Measurements from ENCODE around the gene PDIA3. TPM values are rescaled to one million over a fixed set of nuclear protein-coding genes. Genes with fewer than 3 reads are reported as not detected.

PDIA3 gene
- total and polyA plus RNA-seq, 2 of the 13 experiments (the other 11 are each of a cell fraction or from before 2014, with no cell fraction given) = 238 to 433 TPM

GRCh38 chr15:43796566-43796965 lies 50.3 kb downstream of the PDIA3 start:
- no peak overlapping the region for H3K9ac ChIP-seq (ENCODE audit: insufficient read depth, low read depth, low read length)
- no TSS peak for BruUV-seq (replicated peaks)
- no peak overlapping the region for H3K4me2 ChIP-seq (ENCODE audit: low read depth, low read length)
- DNase-seq (ENCODE audit: low spot score) (no peak), FAIRE-seq (no peak), ATAC-seq (no peak)
- 89% methylated on average over 3 of the region's 3 CpGs for WGBS (ENCODE audit: low lambda C conversion rate)
- no peak overlapping the region for H2AFZ ChIP-seq (ENCODE audit: low read length)
- no peaks in the 10 kb centered on the region for H3K9me3 ChIP-seq (ENCODE audit: low read length)
- H4K20me1 ChIP-seq (ENCODE audit: insufficient read depth, low read length) = peaks cover 28% of the 10 kb centered on the region
- CTCF ChIA-PET (ENCODE audit: low intra/inter-chr PET ratio, low total read pairs) = no interaction called here
- peaks cover 37% of the 10 kb centered on the region for H3K79me2 ChIP-seq (ENCODE audit: insufficient read depth, low read length)
- H3K27ac ChIP-seq (ENCODE audit: extremely low read length, insufficient read depth, low read length) = no peak overlapping the region
- no peaks in the 10 kb centered on the region; a peak in 1 of 5 replicates for H3K27me3 ChIP-seq (ENCODE audit: control insufficient read depth in 1 of 2, insufficient read depth in 2 of 2, low read length in 2 of 2)
- TF ChIP-seq PAF1 (CRISPR knock-in tag; IDR thresholded peaks at IDR 0.05) (0 out of 2 replicates have a peak, but pooled peaks have one; percentile 10), POLR2AphosphoS5 (IDR thresholded peaks at IDR 0.05; ENCODE audit: low read depth, low read length) (peak; percentile 42), POLR2A (IDR thresholded peaks at IDR 0.05; ENCODE audit: insufficient read depth in 1 of 2, low read depth in 2 of 2, low read length in 2 of 2) (peak in 1 of 2 experiments; percentile 43; a peak in 1 of 4 replicates), GMEB1 (CRISPR knock-in tag; IDR thresholded peaks at IDR 0.05; ENCODE audit: borderline replicate concordance) (no peak), RBM22 (optimal IDR thresholded peaks at IDR 0.05; ENCODE audit: low read length) (peak; percentile 87)
- in situ Hi-C loops (cut with HindIII; ENCODE audit: extremely low pct_ligation_motif_present, low pct_unique_long_range_greater_than_20kb) = no loop called here
- H3K4me3 ChIP-seq (replicated peaks in 1 of 3; ENCODE audit: insufficient read depth in 1 of 3, low read depth in 2 of 3, low read length in 3 of 3) = no peak overlapping the region
- peaks cover 70% of the 10 kb centered on the region for H3K4me1 ChIP-seq (ENCODE audit: insufficient read depth, low read length)
- intact Hi-C loops (cut with micrococcal nuclease; ENCODE audit: unreplicated experiment) = no loop called here
- H3K36me3 ChIP-seq (replicated peaks in 1 of 2; ENCODE audit: control insufficient read depth in 1 of 2, insufficient read depth in 2 of 2, low read length in 2 of 2) = peaks cover 8 to 35% of the 10 kb centered on the region in 2 experiments
- POLR2A ChIA-PET = interaction anchor here (0.8 to 5.2 kb wide), 3 partner anchors 9 to 28 kb away, joined by 3 to 34 read pairs (median 10); partner anchors contain the start of genes ELL3 and MFAP1

GRCh38 chr15:43799209-43799944 lies 53.1 kb downstream of the PDIA3 start:
- CTCF ChIA-PET (ENCODE audit: low intra/inter-chr PET ratio, low total read pairs) = no interaction called here
- in situ Hi-C loops (cut with HindIII; ENCODE audit: extremely low pct_ligation_motif_present, low pct_unique_long_range_greater_than_20kb) (no loop called here), intact Hi-C loops (cut with micrococcal nuclease; ENCODE audit: unreplicated experiment) (no loop called here)
- BruUV-seq (replicated peaks) = no TSS peak
- no peaks in the 10 kb centered on the region; a peak in 1 of 5 replicates for H3K27me3 ChIP-seq (ENCODE audit: control insufficient read depth in 1 of 2, insufficient read depth in 2 of 2, low read length in 2 of 2)
- H3K27ac ChIP-seq (ENCODE audit: extremely low read length, insufficient read depth, low read length) = peak overlapping the region; percentile 71
- H3K9ac ChIP-seq (ENCODE audit: insufficient read depth, low read depth, low read length) = no peak overlapping the region
- no peak for FAIRE-seq
- no peak overlapping the region for H2AFZ ChIP-seq (ENCODE audit: low read length)
- 95% methylated on average over 16 of the region's 16 CpGs for WGBS (ENCODE audit: low lambda C conversion rate)
- H3K36me3 ChIP-seq (replicated peaks in 1 of 2; ENCODE audit: control insufficient read depth in 1 of 2, insufficient read depth in 2 of 2, low read length in 2 of 2) = peaks cover 6 to 28% of the 10 kb centered on the region in 2 experiments
- peaks cover 19% of the 10 kb centered on the region for H3K79me2 ChIP-seq (ENCODE audit: insufficient read depth, low read length)
- no peak for DNase-seq (ENCODE audit: low spot score)
- peak; percentile 13 for ATAC-seq
- POLR2A ChIA-PET = interaction anchor here (3.4 to 5.2 kb wide), 2 partner anchors 23 to 25 kb away, joined by 10 to 34 read pairs; partner anchors contain the start of genes ELL3 and MFAP1
- peaks cover 15% of the 10 kb centered on the region for H4K20me1 ChIP-seq (ENCODE audit: insufficient read depth, low read length)
- no peak overlapping the region for H3K4me2 ChIP-seq (ENCODE audit: low read depth, low read length)
- H3K9me3 ChIP-seq (ENCODE audit: low read length) = no peaks in the 10 kb centered on the region
- no peak overlapping the region for H3K4me3 ChIP-seq (replicated peaks in 1 of 3; ENCODE audit: insufficient read depth in 1 of 3, low read depth in 2 of 3, low read length in 3 of 3)
- H3K4me1 ChIP-seq (ENCODE audit: insufficient read depth, low read length) = peaks cover 60% of the 10 kb centered on the region
- TF ChIP-seq HMGXB4 (CRISPR knock-in tag; IDR thresholded peaks at IDR 0.05; ENCODE audit: borderline replicate concordance in 1 of 2, low read depth in 1 of 2) (no peak), ZNF143 (CRISPR knock-in tag; IDR thresholded peaks at IDR 0.05) (no peak), POLR2G (IDR thresholded peaks at IDR 0.05; ENCODE audit: low read depth, low read length) (peak; percentile 53; the same call in 1 of the 2 replicates), ZBTB33 (CRISPR knock-in tag; IDR thresholded peaks at IDR 0.05) (no peak), HOXA3 (CRISPR knock-in tag; IDR thresholded peaks at IDR 0.05) (no peak), KLF11 (CRISPR knock-in tag; IDR thresholded peaks at IDR 0.05) (no peak)

Data from HepG2 (cell line).